H1 (cell line): ENCODE data around the gene DDX5. TPM values are rescaled to one million over a fixed set of nuclear protein-coding genes. Genes with fewer than 3 reads are reported as not detected.
A peak's percentile ranks its signal among the peaks of the same experiment; 100 is the strongest.

ENCODE experiments used
- CTCF ChIA-PET: fragments of 300-600 bp; sonication (Branson Sonifier 250); formaldehyde crosslinking; loops from one replicate; lab custom pipeline; 2021; ENCODE audit not compliant: partially characterized antibody; lab: Charles Lee
- POLR2A ChIA-PET: fragments of 300-600 bp; sonication (Branson Sonifier 250); formaldehyde crosslinking; loops from one replicate; lab custom pipeline; 2021; ENCODE audit warnings: inconsistent platforms; ENCODE audit not compliant: partially characterized antibody; lab: Charles Lee
- DNase-seq, 2 experiments: peaks; one replicate each; pipeline versions ENCODE4 v3.0.0 to v3.0.0-alpha.2; 2010 to 2022; ENCODE audit warnings: low spot score in 2 of 2, low read depth in 1 of 2, mixed read lengths in 1 of 2
- FAIRE-seq: peaks from 2 replicates; lab custom pipeline; 2011; peaks lifted over from hg19 to GRCh38; lab: Jason Lieb, UNC
- H2AFZ ChIP-seq: 2 replicates; pipeline ENCODE4 v1.8.1; 2012; ENCODE audit warnings: low read length, inconsistent platforms
- H2AK5ac ChIP-seq: 2 replicates; pipeline ENCODE4 v1.6.1; 2013; ENCODE audit warnings: low read depth, low read length
- H2BK120ac ChIP-seq: replicated peaks from 2 replicates; pipeline ENCODE3; 2013; ENCODE audit warnings: low read depth, low read length, inconsistent platforms
- H2BK12ac ChIP-seq: 2 replicates; pipeline ENCODE4 v1.6.1; 2013; ENCODE audit warnings: low read depth, low read length
- H2BK15ac ChIP-seq: 2 replicates; pipeline ENCODE4 v1.6.1; 2013; ENCODE audit warnings: low read length
- H2BK20ac ChIP-seq: 2 replicates; pipeline ENCODE4 v1.6.1; 2013; ENCODE audit warnings: low read length
- H2BK5ac ChIP-seq: 2 replicates; pipeline ENCODE4 v1.6.1; 2013; ENCODE audit warnings: low read depth, low read length
- H3K14ac ChIP-seq: 2 replicates; pipeline ENCODE4 v1.6.1; 2013; ENCODE audit warnings: inconsistent platforms; ENCODE audit not compliant: insufficient read length
- H3K18ac ChIP-seq: 2 replicates; pipeline ENCODE4 v1.6.1; 2013; ENCODE audit warnings: low read length; ENCODE audit errors: extremely low read depth
- H3K23ac ChIP-seq: 2 replicates; pipeline ENCODE4 v1.6.1; 2013; ENCODE audit warnings: inconsistent platforms; ENCODE audit not compliant: insufficient read length
- H3K23me2 ChIP-seq: 2 replicates; pipeline ENCODE4 v1.6.1; 2013; ENCODE audit warnings: low read depth, low read length
- H3K27ac ChIP-seq: 2 replicates; pipeline ENCODE4 v1.6.1; 2011; ENCODE audit warnings: low read depth, low read length, inconsistent platforms
- H3K27me3 ChIP-seq, 4 experiments: replicated peaks in 1 of 4; 1 replicate in 1 of 4; 2 replicates in 3 of 4; pipeline versions ENCODE4 v1.6.1 to v1.8.1; 2011 to 2013; ENCODE audit warnings: low read length in 3 of 4, mild to moderate bottlenecking in 3 of 4, inconsistent platforms in 2 of 4, mixed read lengths in 2 of 4, moderate library complexity in 1 of 4; ENCODE audit not compliant: control insufficient read depth in 3 of 4, insufficient read depth in 3 of 4; ENCODE audit errors: extremely low read depth in 1 of 4
- H3K36me3 ChIP-seq, 4 experiments: 2 replicates each; pipeline versions ENCODE4 v1.6.1 to v1.8.1; 2011 to 2013; ENCODE audit warnings: mild to moderate bottlenecking in 4 of 4, low read length in 3 of 4, moderate library complexity in 2 of 4, control low read depth in 1 of 4, inconsistent platforms in 1 of 4; ENCODE audit not compliant: insufficient read depth in 4 of 4, control insufficient read depth in 2 of 4
- H3K4ac ChIP-seq: replicated peaks from 2 replicates; pipeline ENCODE3; 2013; ENCODE audit warnings: low read length, low read depth, mixed read lengths, inconsistent platforms; ENCODE audit not compliant: insufficient read length
- H3K4me1 ChIP-seq, 4 experiments: replicated peaks in 1 of 4; 1 replicate in 1 of 4; 2 replicates in 3 of 4; pipeline versions ENCODE4 v1.6.1 to v1.8.1; 2011 to 2013; ENCODE audit warnings: low read length in 3 of 4, inconsistent platforms in 2 of 4, mixed read lengths in 1 of 4; ENCODE audit not compliant: insufficient read depth in 4 of 4, control insufficient read depth in 3 of 4
- H3K4me2 ChIP-seq, 2 experiments: 2 replicates each; pipeline versions ENCODE4 v1.6.1 to v1.8.1; 2011 to 2013; ENCODE audit warnings: low read depth in 2 of 2, low read length in 2 of 2, control low read depth in 1 of 2, inconsistent platforms in 1 of 2, mild to moderate bottlenecking in 1 of 2; ENCODE audit not compliant: insufficient read depth in 1 of 2
- H3K4me3 ChIP-seq, 4 experiments: fragments of 200-600, 300-600 bp in 1 of 4; sonication (generic), shearing (Covaris generic), sonication (Bioruptor Twin) in 1 of 4; 2 replicates each; pipeline versions ENCODE4 v1.5.1 to v1.8.1; 2011 to 2016; ENCODE audit warnings: low read length in 4 of 4, low read depth in 3 of 4, control low read depth in 2 of 4, inconsistent platforms in 2 of 4, mild to moderate bottlenecking in 2 of 4, mixed read lengths in 1 of 4, moderate library complexity in 1 of 4; ENCODE audit not compliant: insufficient read depth in 2 of 4; ENCODE audit errors: extremely low read depth in 1 of 4
- H3K56ac ChIP-seq: replicated peaks from 2 replicates; pipeline ENCODE3; 2013; ENCODE audit warnings: low read depth, mild to moderate bottlenecking, mixed read lengths, low read length, inconsistent platforms; ENCODE audit not compliant: insufficient read length
- H3K79me1 ChIP-seq: 2 replicates; pipeline ENCODE4 v1.6.1; 2013; ENCODE audit warnings: low read depth, low read length, control low read depth
- H3K79me2 ChIP-seq, 2 experiments: 2 replicates each; pipeline versions ENCODE4 v1.6.1 to v1.8.1; 2012 to 2013; ENCODE audit warnings: low read length in 2 of 2, mild to moderate bottlenecking in 2 of 2, inconsistent platforms in 1 of 2; ENCODE audit not compliant: insufficient read depth in 2 of 2, control insufficient read depth in 1 of 2
- H3K9ac ChIP-seq, 4 experiments: replicated peaks in 1 of 4; 1 replicate in 1 of 4; 2 replicates in 3 of 4; pipeline versions ENCODE4 v1.6.1 to v1.8.1; 2011 to 2013; ENCODE audit warnings: low read depth in 3 of 4, low read length in 3 of 4, control low read depth in 2 of 4, mild to moderate bottlenecking in 2 of 4, moderate library complexity in 2 of 4, inconsistent platforms in 1 of 4; ENCODE audit errors: extremely low read depth in 1 of 4
- H3K9me3 ChIP-seq, 2 experiments: 2 replicates each; pipeline versions ENCODE4 v1.6.1 to v1.8.1; 2012 to 2013; ENCODE audit warnings: mild to moderate bottlenecking in 2 of 2, moderate library complexity in 2 of 2, control low read depth in 1 of 2, inconsistent platforms in 1 of 2, low read depth in 1 of 2, low read length in 1 of 2, mixed read lengths in 1 of 2; ENCODE audit not compliant: insufficient read depth in 2 of 2
- H4K20me1 ChIP-seq, 2 experiments: replicated peaks in 1 of 2; 2 replicates each; pipeline versions ENCODE3 to v1.8.1; 2011 to 2013; ENCODE audit warnings: inconsistent platforms in 2 of 2, low read length in 2 of 2, mild to moderate bottlenecking in 1 of 2; ENCODE audit not compliant: insufficient read depth in 2 of 2, control insufficient read depth in 1 of 2
- H4K5ac ChIP-seq: 2 replicates; pipeline ENCODE4 v1.6.1; 2013; ENCODE audit warnings: low read length, low read depth, mixed read lengths, inconsistent platforms; ENCODE audit not compliant: insufficient read length
- H4K8ac ChIP-seq: 2 replicates; pipeline ENCODE4 v1.8.0; 2013; ENCODE audit warnings: mild to moderate bottlenecking, moderate library complexity, low read length, inconsistent platforms; ENCODE audit not compliant: insufficient read depth; ENCODE audit errors: extremely low read depth
- H4K91ac ChIP-seq: replicated peaks from 2 replicates; pipeline ENCODE3; 2013; ENCODE audit warnings: low read length, mixed read lengths, inconsistent platforms; ENCODE audit not compliant: insufficient read length
- POLR2A ChIP-seq, 2 experiments: IDR thresholded peaks; 1 replicate in 1 of 2; 2 replicates in 1 of 2; pipeline ENCODE4 v1.6.1; 2011; ENCODE audit warnings: low read depth in 2 of 2, low read length in 2 of 2, mild to moderate bottlenecking in 2 of 2; ENCODE audit errors: control extremely low read depth in 1 of 2
- POLR2AphosphoS5 ChIP-seq: IDR thresholded peaks from 2 replicates; pipeline ENCODE4 v1.6.1; 2011; ENCODE audit warnings: low read depth, low read length
- YY1 ChIP-seq: IDR thresholded peaks from 2 replicates; pipeline ENCODE4 v1.6.1; 2011; ENCODE audit warnings: low read depth, mild to moderate bottlenecking, low read length
- WGBS, 2 experiments: shearing (Covaris generic) in 1 of 2; methylation state at CpG; one replicate each; pipeline versions ENCODE4 v1.1.6 to v1.1.7; 2013 to 2015; ENCODE audit warnings: low lambda C conversion rate in 2 of 2, mixed read lengths in 2 of 2, inconsistent platforms in 1 of 2, low coverage in 1 of 2, missing lambda C conversion rate in 1 of 2; ENCODE audit not compliant: insufficient replicate concordance in 2 of 2, insufficient coverage in 1 of 2, insufficient read length in 1 of 2; ENCODE audit errors: extremely low coverage in 1 of 2, missing lambda C conversion rate in 1 of 2; 5-methylcytosine and 5-hydroxymethylcytosine counted together
- polyA plus RNA-seq, 7 experiments: library from polyadenylated mRNA; depleted of rRNA in 3 of 7; stranded (reverse) in 5 of 7; unstranded in 2 of 7; fragments of >200 nt in 5 of 7; fragments of 200-250 nt in 2 of 7; gene quantifications; 1 replicate in 5 of 7; 2 replicates in 1 of 7; 4 replicates in 1 of 7; pipeline versions ENCODE4 v1.2.1 to v1.2.3, GENCODE V29; 2011 to 2013; ENCODE audit warnings: missing spikeins in 2 of 7, mixed read lengths in 2 of 7
- total RNA-seq: library from RNA; stranded (reverse); fragmentation: NEBNext Ultra II Directional; extraction: Animal tissue kit (Norgen Biotek cat#: 25700); gene quantifications from 2 replicates; pipeline ENCODE4 v1.2.1, GENCODE V29; 2021

The DDX5 gene
- total and polyA plus RNA-seq, 2 of the 8 experiments (the other 6 are each of a cell fraction or from before 2014, with no cell fraction given) = 572 to 591 TPM

GRCh38 chr17:64500862-64501765 lies 5.0 kb downstream of the DDX5 start:
- Histone ChIP-seq H3K36me3 (peaks cover 47 to 75% (median 55%) of the 10 kb centered on the region in 4 experiments), H3K4ac (no peak overlapping the region), H3K4me3 (no peak overlapping the region), H3K27me3 (no peaks in the 10 kb centered on the region), H2BK5ac (no peak overlapping the region), H2AFZ (no peak overlapping the region), H3K18ac (no peak overlapping the region), H2BK120ac (no peak overlapping the region), H4K20me1 (peaks cover 16 to 23% of the 10 kb centered on the region in 2 experiments), H3K14ac (no peak overlapping the region), H4K91ac (no peak overlapping the region), H3K27ac (no peak overlapping the region), H4K8ac (peak overlapping the region; percentile 93; the same call in 1 of the 2 replicates), H2AK5ac (no peak overlapping the region), H3K4me2 (no peak overlapping the region; a peak in 1 of 4 replicates), H3K4me1 (peaks cover 0 to 7% (median 3%) of the 10 kb centered on the region in 4 experiments; a peak in 4 of 7 replicates), H2BK12ac (no peak overlapping the region), H3K56ac (no peak overlapping the region), H3K23ac (no peak overlapping the region), H3K79me1 (peaks cover 4% of the 10 kb centered on the region), H4K5ac (no peak overlapping the region), H3K79me2 (peaks cover 22 to 66% of the 10 kb centered on the region in 2 experiments), H3K9ac (peak overlapping the region in 1 of 4 experiments; percentile 59; a peak in 2 of 7 replicates), H2BK20ac (no peak overlapping the region), H3K23me2 (peaks cover 3% of the 10 kb centered on the region), H3K9me3 (no peaks in the 10 kb centered on the region), H2BK15ac (no peak overlapping the region)
- no peak for DNase-seq
- CTCF ChIA-PET = interaction anchor here (1.1 to 2.2 kb wide), 4 partner anchors 8 to 82 kb away, joined by 3 to 8 read pairs (median 5); no protein-coding TSS in a partner anchor
- WGBS, 2 experiments = 89% methylated on average over 11 of the region's 11 CpGs; no CpG with 5 or more reads in 1 of the 2 experiments
- TF ChIP-seq POLR2A (IDR thresholded peaks at IDR 0.05; ENCODE audit: control extremely low read depth in 1 of 2, low read depth in 2 of 2, low read length in 2 of 2) (peak; percentile 51 to 72), POLR2AphosphoS5 (peak; percentile 71), YY1 (no peak)
- FAIRE-seq = no peak
- POLR2A ChIA-PET = interaction anchor here (0.7 to 7.2 kb wide), 11 partner anchors 7 to 355 kb away, joined by 3 to 320 read pairs (median 4); partner anchors contain the start of gene POLG2
